ENCODE measurements around the gene AKAP13.
A peak's percentile ranks its signal among the peaks of the same experiment; 100 is the strongest.
"Not testable (repeated sequence)": the region's sequence is repeated elsewhere in the genome, so short reads cannot be mapped to it uniquely, and the experiment has no call there.

Gene AKAP13

GRCh38 chr15:85780225-85780985, 400.0 kb downstream of the AKAP13 start:
- no peak for DNase-seq

- DNase-seq = no peak
These were observed 400.7 kb downstream of the AKAP13 start for GRCh38 chr15:85781099-85781498.

- DNase-seq = no peak
These were observed 401.7 kb downstream of the AKAP13 start for GRCh38 chr15:85782064-85782463.

DNA sequence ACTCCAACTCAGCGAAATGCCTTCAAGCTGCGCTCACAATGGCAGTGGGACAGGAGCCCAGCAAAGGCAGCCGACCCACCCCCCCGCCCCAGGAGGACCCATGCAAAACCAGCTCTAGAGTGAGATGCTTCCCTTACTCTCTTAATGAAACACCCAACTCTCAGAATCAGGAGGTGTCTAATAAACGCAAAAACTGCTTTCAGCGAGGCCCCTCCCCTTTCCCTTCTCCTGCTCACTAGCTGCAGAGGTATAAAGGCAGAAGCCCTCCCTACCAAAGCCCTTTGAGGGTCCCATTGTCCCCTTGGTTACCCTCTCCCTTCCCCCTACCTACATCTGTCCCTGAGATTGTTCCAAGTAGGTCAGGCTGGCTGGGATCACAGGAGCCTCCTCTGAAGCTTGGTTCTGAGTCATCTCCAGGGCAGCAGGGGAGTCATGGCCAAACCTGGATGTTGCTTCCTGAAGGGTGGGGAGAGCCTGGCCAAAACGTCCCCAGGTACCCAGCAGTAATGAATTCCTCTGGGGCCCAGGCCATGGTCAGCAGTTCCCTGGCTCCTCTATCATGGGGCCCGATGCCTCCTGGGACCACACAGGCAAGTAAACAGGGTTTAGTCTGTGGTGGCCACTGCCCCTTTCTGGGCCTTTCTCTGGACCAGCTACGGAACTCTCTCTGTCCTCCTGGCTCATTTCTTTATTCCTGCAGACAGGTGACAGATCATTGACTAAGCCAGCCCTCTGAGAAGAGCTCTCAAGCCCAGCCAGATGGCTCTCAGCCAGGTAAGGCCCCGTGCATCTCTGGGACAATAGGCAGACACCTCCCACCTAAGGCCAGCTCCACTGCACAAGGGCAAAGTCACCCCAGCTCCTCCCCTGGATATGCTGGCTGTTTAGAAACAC, 405.7 kb downstream of the AKAP13 start:
- peak; percentile 78 for DNase-seq

DNA sequence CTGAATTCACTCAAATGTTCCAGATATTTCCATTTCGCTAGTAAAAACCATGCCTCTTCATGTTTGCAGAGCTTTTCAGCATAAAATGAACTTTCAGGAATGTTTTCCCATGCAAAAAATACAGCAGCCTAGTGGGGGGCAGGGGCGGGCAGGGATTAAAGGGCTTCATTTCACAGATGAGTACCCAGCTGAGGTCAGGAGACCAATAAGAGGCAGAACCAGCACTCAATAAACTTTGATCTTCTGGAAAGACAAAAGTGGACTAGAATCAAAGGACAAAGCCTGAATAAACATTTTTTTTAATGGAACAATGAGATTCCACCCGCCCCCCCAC, 406.3 kb downstream of the AKAP13 start:
- no peak for DNase-seq

GRCh38 chr15:85788771-85789495, 408.5 kb downstream of the AKAP13 start:
- no peak for DNase-seq

GRCh38 chr15:85789496-85789875, 409.1 kb downstream of the AKAP13 start:
- DNase-seq = no peak

DNA sequence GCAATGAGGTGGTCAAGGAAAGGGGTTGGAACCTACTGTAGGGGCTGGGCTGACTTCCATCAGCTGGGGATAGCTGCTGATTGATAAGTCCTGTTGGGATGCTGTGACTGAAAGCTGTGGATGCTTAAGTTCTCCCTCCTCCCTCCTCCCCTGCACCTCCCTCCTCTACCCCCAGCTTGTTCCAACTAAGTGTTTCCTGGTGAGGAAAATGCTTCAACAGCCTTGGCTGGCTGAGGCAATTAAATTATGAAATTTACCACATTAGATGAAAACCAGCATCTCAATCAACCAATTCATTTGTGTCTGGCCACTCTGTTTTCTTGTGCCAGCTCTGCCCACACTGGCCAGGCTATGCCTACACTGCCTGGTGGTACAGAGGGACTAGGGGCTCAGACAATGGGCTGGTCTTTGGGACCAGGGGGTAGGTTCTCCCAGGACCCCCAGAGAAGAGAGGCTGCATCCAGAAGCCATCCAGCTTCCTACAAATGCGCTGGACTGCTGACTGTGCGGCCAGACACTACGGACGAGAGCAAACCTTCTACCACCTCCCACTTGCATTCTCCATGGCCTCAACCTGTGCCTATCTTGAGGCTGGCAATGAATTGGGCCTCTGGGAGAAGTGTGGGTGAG, 411.8 kb downstream of the AKAP13 start:
- no peak for DNase-seq

- DNase-seq = no peak
These were observed 412.6 kb downstream of the AKAP13 start for GRCh38 chr15:85792912-85793590.

DNA sequence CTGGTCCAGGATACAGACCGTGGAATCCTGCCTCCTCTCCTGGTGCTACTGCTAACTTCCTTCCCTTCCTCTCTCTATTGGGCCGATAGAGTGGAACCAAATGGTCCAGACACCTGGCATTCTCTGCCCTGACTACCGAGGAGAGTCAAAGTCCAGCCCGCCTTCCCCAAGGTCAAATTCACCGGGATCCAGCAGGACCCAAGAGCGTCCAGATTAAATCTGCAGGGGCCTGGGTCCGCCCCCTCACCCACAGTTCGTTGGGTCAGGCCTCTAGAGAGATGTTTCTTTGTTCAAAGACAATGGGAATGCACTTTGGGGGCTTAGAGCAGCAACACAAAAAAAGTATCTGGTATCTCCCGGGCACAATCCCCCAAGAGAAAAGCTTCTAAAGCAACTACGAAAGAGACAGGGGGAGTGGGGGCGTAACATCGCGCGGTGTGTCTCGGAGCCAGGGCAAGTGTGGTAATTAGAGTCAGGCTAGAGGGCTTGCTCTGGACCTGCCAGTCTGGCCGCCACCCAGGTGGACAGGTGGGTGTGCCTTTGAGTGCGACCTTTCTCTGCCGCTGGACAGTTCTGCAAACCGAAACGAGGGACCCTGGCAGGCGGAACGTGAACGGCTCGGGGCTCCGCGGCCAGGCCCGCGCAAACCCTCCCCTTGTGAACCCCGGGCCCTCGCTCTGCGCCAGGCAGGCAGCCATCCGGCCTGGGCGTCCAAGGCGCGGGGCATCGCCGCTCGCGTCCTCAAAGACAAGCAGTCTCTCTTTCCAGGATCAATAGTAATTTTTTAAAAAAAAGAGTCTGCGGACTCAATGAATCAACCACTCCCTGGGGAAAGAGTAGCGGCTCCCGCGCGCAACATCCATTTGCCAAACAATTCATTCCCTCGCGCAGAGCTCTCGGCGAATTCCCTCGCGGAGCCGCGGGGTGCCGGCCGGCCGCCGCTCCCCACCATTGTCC, 413.5 kb downstream of the AKAP13 start:
- no peak for DNase-seq

DNA sequence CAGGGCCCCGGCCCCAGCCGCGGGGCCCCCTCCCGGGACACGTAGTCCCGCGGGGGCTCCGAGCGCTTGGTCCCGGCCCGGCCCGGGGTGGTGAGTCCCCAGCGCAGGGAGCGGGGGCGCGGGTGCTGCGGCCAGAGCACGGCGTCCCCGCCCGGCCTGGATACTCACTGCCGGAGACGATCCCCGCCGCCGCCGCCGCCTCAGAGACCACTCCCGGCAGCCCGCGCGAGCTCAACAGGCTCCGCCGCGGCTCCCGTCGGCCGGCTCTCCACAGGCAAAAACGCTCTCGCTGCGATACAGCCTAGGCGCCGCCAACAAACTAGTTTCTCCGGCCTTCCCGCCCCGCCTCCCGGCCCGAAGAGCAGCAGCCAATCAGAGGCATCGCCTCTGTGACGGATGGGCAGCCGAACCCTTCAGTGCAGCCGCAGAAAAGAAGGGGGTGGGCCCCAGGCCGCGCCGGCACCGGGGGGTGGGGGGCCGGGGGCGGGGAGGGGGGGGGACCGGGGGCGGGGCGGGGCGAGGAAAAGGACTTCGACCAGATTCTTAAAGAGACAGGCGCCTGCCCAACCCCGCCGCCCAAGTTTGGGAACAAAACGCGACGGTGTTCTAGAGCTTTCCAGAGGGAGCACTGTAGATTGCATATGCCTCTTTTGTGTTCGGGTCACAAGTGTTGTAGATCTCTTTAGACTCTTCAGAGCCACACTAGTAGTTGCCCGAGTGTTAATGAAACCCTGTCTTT, 414.4 kb downstream of the AKAP13 start, which contains the start of gene KLHL25:
Gene KLHL25, minus strand, starts transcription at position 328 of the 739 bp plus-strand sequence. CDS start 25,115 bp downstream, outside the sequence.
- peak; percentile 86 for DNase-seq

DNA sequence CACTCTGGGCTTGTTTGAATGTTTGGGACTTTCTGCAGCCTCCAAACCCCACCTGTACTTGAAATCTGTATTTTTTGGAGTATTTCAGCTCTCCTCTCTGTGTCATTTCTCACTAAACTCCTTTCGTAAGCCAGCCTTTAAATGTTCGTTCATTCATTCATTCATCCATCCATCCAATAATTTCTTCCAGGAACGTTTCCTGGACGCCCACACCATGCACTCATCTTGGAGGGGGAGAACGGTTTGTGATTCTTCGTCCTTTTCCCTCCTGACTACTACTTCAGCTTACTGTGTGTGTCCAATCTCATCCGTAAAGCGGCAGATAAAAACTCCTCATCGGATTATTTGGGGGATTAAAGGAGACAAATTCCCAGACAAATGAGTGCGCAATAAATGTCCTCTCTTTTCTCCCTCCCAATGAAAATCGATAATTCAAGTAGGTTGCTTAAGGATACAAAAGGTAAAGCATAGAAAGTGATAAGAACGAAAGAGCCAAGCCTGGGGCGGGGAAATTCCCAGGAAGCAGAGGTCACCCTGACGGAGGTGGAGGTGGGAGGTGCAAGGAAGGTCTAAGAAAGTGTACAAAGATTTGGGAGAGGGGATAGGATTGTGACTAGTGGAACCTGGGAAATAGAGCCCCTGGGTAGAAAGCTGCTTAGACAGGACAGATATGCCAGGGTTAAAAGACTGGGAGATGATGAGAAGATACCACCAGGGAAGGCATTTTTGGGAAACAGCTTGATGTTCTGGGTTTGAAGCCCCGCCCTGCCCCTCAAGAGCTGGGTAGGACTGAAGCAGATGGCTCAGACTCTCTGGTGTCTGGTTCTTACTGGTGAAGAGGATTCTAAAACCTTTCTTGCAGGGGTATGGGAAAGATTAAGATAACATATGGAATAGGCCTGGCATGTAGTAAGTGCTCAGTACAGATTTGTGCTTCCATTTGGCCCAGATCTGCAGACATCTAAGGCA, 415.2 kb downstream of the AKAP13 start:
- DNase-seq = no peak

DNA sequence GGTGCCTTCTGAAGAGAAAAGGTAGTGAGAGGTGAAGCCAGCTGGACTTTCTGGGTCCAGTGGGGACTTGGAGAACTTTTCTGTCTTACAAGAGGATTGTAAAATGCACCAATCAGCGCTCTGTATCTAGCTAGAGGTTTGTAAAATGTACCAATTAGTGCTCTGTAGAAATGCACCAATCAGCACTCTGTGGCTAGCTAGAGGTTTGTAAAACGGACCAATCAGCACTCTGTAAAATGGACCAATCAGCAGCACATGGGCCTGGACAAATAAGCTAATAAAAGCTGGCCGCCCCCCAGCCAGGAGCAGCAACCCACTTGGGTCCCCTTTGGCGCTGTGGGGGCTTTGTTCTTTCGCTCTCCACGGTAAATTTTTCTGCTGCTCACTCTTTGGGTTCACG, 416.0 kb downstream of the AKAP13 start:
- not testable (repeated sequence) for DNase-seq

Data from NCI-H1105 treated with DMSO at 0.1 percent for 48 hours (cell line).